Neuronal stem cell (in vitro differentiated cells): ENCODE measurements around the gene PACRG.

ENCODE experiments used
- DNase-seq: peaks from one replicate; pipeline ENCODE4 v3.0.0-alpha.2; 2013; ENCODE audit warnings: low spot score
- H2AFZ ChIP-seq: one replicate; pipeline ENCODE4 v1.6.1; 2013; ENCODE audit warnings: mild to moderate bottlenecking, low read length, inconsistent platforms
- H2AK5ac ChIP-seq: 2 replicates; pipeline ENCODE4 v1.6.1; 2013; ENCODE audit warnings: low read depth, mild to moderate bottlenecking, inconsistent platforms, low read length, moderate library complexity, mixed read lengths
- H2BK120ac ChIP-seq: 2 replicates; pipeline ENCODE4 v1.6.1; 2013; ENCODE audit warnings: low read depth, mild to moderate bottlenecking, inconsistent platforms, low read length, moderate library complexity, mixed read lengths
- H2BK12ac ChIP-seq: one replicate; pipeline ENCODE4 v1.6.1; 2013; ENCODE audit warnings: low read length, inconsistent platforms
- H2BK15ac ChIP-seq: 2 replicates; pipeline ENCODE4 v1.6.1; 2013; ENCODE audit warnings: mild to moderate bottlenecking, low read length, inconsistent platforms, mixed read lengths
- H2BK5ac ChIP-seq: one replicate; pipeline ENCODE4 v1.6.1; 2013; ENCODE audit warnings: inconsistent platforms, mild to moderate bottlenecking, low read length, moderate library complexity
- H3K14ac ChIP-seq: one replicate; pipeline ENCODE4 v1.6.1; 2013; ENCODE audit warnings: low read length, inconsistent platforms
- H3K18ac ChIP-seq: 2 replicates; pipeline ENCODE4 v1.6.1; 2013; ENCODE audit warnings: low read length, inconsistent platforms
- H3K23ac ChIP-seq: 2 replicates; pipeline ENCODE4 v1.6.1; 2013; ENCODE audit warnings: low read depth, mild to moderate bottlenecking, mixed read lengths, low read length, inconsistent platforms; ENCODE audit not compliant: poor library complexity
- H3K27ac ChIP-seq: replicated peaks from 3 replicates; pipeline ENCODE4 v1.5.1; 2013; ENCODE audit warnings: low read length, inconsistent platforms
- H3K27me3 ChIP-seq, 3 experiments: 2 replicates each; pipeline ENCODE4 v1.6.1; 2013; ENCODE audit warnings: low read length in 3 of 3, mild to moderate bottlenecking in 2 of 3, inconsistent platforms in 1 of 3, low read depth in 1 of 3, mixed read lengths in 1 of 3, moderate library complexity in 1 of 3; ENCODE audit not compliant: control insufficient read depth in 3 of 3, insufficient read depth in 3 of 3
- H3K36me3 ChIP-seq, 2 donors: replicated peaks in 1 of 2; 2 replicates each; pipeline ENCODE4 v1.6.1; 2013; ENCODE audit warnings: low read length in 2 of 2; ENCODE audit not compliant: control insufficient read depth in 2 of 2, insufficient read depth in 2 of 2
- H3K4ac ChIP-seq: 2 replicates; pipeline ENCODE4 v1.6.1; 2013; ENCODE audit warnings: inconsistent platforms, mild to moderate bottlenecking, low read length, moderate library complexity
- H3K4me1 ChIP-seq, 2 donors: 1 replicate in 1 of 2; 2 replicates in 1 of 2; pipeline ENCODE4 v1.6.1; 2013; ENCODE audit warnings: low read length in 2 of 2, low read depth in 1 of 2; ENCODE audit not compliant: control insufficient read depth in 2 of 2, insufficient read depth in 1 of 2
- H3K4me2 ChIP-seq: one replicate; pipeline ENCODE4 v1.6.1; 2013; ENCODE audit warnings: mild to moderate bottlenecking, low read length, inconsistent platforms; ENCODE audit not compliant: insufficient read depth, poor library complexity, severe bottlenecking
- H3K4me3 ChIP-seq, 2 donors: 2 replicates each; pipeline ENCODE4 v1.5.1; 2013; ENCODE audit warnings: low read length in 2 of 2, mild to moderate bottlenecking in 2 of 2, inconsistent platforms in 1 of 2, moderate library complexity in 1 of 2
- H3K79me1 ChIP-seq: one replicate; pipeline ENCODE4 v1.6.1; 2013; ENCODE audit warnings: low read depth, mild to moderate bottlenecking, inconsistent platforms, low read length, moderate library complexity
- H3K9ac ChIP-seq: one replicate; pipeline ENCODE4 v1.6.1; 2013; ENCODE audit warnings: mild to moderate bottlenecking, low read depth, low read length, inconsistent platforms; ENCODE audit not compliant: poor library complexity
- H3K9me3 ChIP-seq, 2 donors: replicated peaks in 1 of 2; 2 replicates each; pipeline versions ENCODE3 to v1.6.1; 2013; ENCODE audit warnings: low read length in 2 of 2, mild to moderate bottlenecking in 2 of 2, inconsistent platforms in 1 of 2, low read depth in 1 of 2, mixed read lengths in 1 of 2, moderate library complexity in 1 of 2; ENCODE audit not compliant: control insufficient read depth in 2 of 2, insufficient read depth in 1 of 2
- H4K8ac ChIP-seq: one replicate; pipeline ENCODE4 v1.6.1; 2013; ENCODE audit warnings: low read depth, mild to moderate bottlenecking, inconsistent platforms, low read length, moderate library complexity
- H4K91ac ChIP-seq: one replicate; pipeline ENCODE4 v1.6.1; 2013; ENCODE audit warnings: low read length, low read depth, mild to moderate bottlenecking, inconsistent platforms; ENCODE audit not compliant: poor library complexity
- WGBS, 2 donors: extraction: QIAGEN DNeasy Blood & Tissue Kit; methylation state at CpG; one replicate each; pipeline ENCODE4 v1.1.7; 2013; ENCODE audit warnings: missing lambda C conversion rate in 2 of 2, mixed read lengths in 1 of 2; ENCODE audit not compliant: insufficient read length in 2 of 2, insufficient replicate concordance in 1 of 2; ENCODE audit errors: extremely low coverage in 2 of 2; 5-methylcytosine and 5-hydroxymethylcytosine counted together

Gene PACRG

DNA sequence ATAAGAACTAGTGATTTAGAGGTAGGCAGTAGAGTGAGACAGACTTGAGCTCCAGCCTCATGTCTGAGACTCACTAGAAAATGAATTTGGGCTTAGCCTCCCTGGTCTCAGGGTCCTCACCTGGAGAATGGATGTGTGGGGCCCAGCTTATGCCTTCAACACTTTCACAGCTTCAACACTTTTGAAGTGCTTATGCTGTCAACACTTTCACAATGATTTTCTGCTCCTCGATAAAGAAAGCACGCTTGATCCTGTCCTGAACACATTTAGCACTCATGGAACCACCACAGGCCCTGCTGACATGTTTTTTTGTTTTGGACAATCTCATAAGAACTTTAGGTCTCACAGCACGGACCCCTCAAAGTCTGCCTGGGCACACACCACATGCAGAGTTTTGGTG is 229.3 kb downstream of the PACRG start:
- Histone ChIP-seq H4K91ac (no peak overlapping the region), H2AFZ (no peak overlapping the region), H3K14ac (no peak overlapping the region), H2BK5ac (no peak overlapping the region), H3K4me2 (no peak overlapping the region), H4K8ac (no peak overlapping the region), H2BK15ac (no peak overlapping the region), H3K27ac (no peak overlapping the region), H3K4me3 (no peak overlapping the region), H3K9me3 (peaks cover 0 to 3% of the 10 kb centered on the region in 2 donors), H3K79me1 (no peaks in the 10 kb centered on the region), H3K23ac (no peak overlapping the region), H3K36me3 (no peaks in the 10 kb centered on the region), H3K27me3 (no peaks in the 10 kb centered on the region), H3K9ac (no peak overlapping the region), H3K18ac (no peak overlapping the region), H2BK12ac (no peak overlapping the region), H3K4me1 (no peaks in the 10 kb centered on the region), H3K4ac (no peak overlapping the region), H2AK5ac (no peak overlapping the region), H2BK120ac (no peak overlapping the region)
- no peak for DNase-seq
- WGBS, 2 donors = no CpG with 5 or more reads among the region's 3 CpGs

DNA sequence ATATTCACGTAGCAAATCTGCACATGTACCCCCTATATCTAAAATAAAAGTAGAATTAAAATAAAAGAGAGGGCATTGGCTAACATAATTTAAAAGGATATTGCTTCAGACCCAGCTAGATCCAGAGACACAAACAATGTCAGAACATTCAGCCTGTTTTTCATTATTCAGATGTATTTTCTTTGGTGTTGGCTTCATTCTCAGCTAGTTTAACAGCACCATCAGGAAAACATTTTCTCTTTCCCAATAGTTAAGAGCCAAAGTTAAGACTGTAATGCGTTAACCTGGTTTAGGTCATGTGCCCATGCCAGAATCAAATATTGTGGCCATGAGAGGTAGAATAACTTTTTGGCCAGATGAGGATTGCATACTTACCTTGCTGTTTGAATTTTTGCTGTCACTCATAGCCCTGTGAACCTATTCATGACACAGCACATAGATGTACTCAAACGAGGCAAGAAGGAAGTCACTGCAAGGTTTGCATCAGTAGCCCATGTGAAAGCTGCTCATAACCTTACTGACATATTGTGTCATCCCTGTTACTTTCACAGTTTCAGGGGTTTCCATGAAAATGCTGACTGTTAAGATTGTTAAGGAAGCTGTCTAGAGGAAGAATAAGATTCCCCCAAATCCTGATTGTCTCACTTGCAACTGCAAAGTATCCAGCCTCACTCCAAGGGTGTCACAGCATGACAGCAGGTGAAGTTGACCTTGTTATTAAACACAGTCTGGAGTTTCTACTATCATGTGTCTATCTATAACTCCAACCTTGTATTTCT is 233.1 kb downstream of the PACRG start:
- Histone ChIP-seq H2AK5ac (no peak overlapping the region), H3K9ac (no peak overlapping the region), H3K27me3 (no peaks in the 10 kb centered on the region), H3K4me1 (peaks cover 0 to 3% of the 10 kb centered on the region in 2 donors), H3K9me3 (peaks cover 0 to 4% of the 10 kb centered on the region in 2 donors), H3K4me2 (no peak overlapping the region), H3K36me3 (no peaks in the 10 kb centered on the region), H4K8ac (no peak overlapping the region), H2BK5ac (no peak overlapping the region), H3K27ac (no peak overlapping the region), H3K79me1 (no peaks in the 10 kb centered on the region), H2BK15ac (no peak overlapping the region), H2BK12ac (no peak overlapping the region), H3K18ac (no peak overlapping the region), H2BK120ac (no peak overlapping the region), H2AFZ (no peak overlapping the region), H3K4me3 (no peak overlapping the region), H3K23ac (no peak overlapping the region), H4K91ac (no peak overlapping the region), H3K4ac (no peak overlapping the region), H3K14ac (no peak overlapping the region)
- no peak for DNase-seq
- WGBS, 2 donors = no CpG with 5 or more reads among the region's 3 CpGs

- no peak overlapping the region for H2BK15ac ChIP-seq
- H4K91ac ChIP-seq = no peak overlapping the region
- H4K8ac ChIP-seq = no peak overlapping the region
- H3K9ac ChIP-seq = no peak overlapping the region
- peaks cover 0 to 4% of the 10 kb centered on the region in 2 donors for H3K9me3 ChIP-seq
- no peak overlapping the region for H3K4me3 ChIP-seq
- no peak overlapping the region for H2AFZ ChIP-seq
- H3K27ac ChIP-seq = no peak overlapping the region
- no peak overlapping the region for H3K4ac ChIP-seq
- H3K27me3 ChIP-seq = no peaks in the 10 kb centered on the region
- no peak overlapping the region for H3K4me2 ChIP-seq
- H3K23ac ChIP-seq = no peak overlapping the region
- DNase-seq = no peak
- H3K18ac ChIP-seq = no peak overlapping the region
- H3K4me1 ChIP-seq = peaks cover 0 to 3% of the 10 kb centered on the region in 2 donors
- no peaks in the 10 kb centered on the region for H3K36me3 ChIP-seq
- H2BK12ac ChIP-seq = no peak overlapping the region
- H3K79me1 ChIP-seq = no peaks in the 10 kb centered on the region
- no peak overlapping the region for H2AK5ac ChIP-seq
- no peak overlapping the region for H2BK120ac ChIP-seq
- no peak overlapping the region for H3K14ac ChIP-seq
- no peak overlapping the region for H2BK5ac ChIP-seq
These were observed 234.3 kb downstream of the PACRG start for GRCh38 chr6:162962093-162962492.

- Histone ChIP-seq H3K79me1 (no peaks in the 10 kb centered on the region), H3K27ac (no peak overlapping the region), H3K4me2 (no peak overlapping the region)
These were observed 236.1 kb downstream of the PACRG start for GRCh38 chr6:162963861-162964260.

More at GRCh38 chr6:162963861-162964260, 236.1 kb downstream of the PACRG start:
- Histone ChIP-seq H3K4me1 (peaks cover 0 to 3% of the 10 kb centered on the region in 2 donors), H3K36me3 (no peaks in the 10 kb centered on the region), H2BK5ac (no peak overlapping the region), H3K27me3 (no peaks in the 10 kb centered on the region), H2BK15ac (no peak overlapping the region), H3K14ac (no peak overlapping the region), H3K23ac (no peak overlapping the region), H3K4ac (no peak overlapping the region), H3K9me3 (peaks cover 0 to 4% of the 10 kb centered on the region in 2 donors), H2BK120ac (no peak overlapping the region), H3K18ac (no peak overlapping the region), H4K8ac (no peak overlapping the region), H3K9ac (no peak overlapping the region), H3K4me3 (no peak overlapping the region), H4K91ac (no peak overlapping the region), H2AK5ac (no peak overlapping the region), H2AFZ (no peak overlapping the region), H2BK12ac (no peak overlapping the region)
- no CpG with 5 or more reads among the region's 1 CpG for WGBS, 2 donors
- no peak for DNase-seq
